Right lobe of liver (tissue), 4 donors: Measurements from ENCODE around the gene PCDHGB6.

Experiments used
- CTCF ChIP-seq, 4 donors: fragments of 200-600 bp in 3 of 4; fragments of 450-650 bp in 1 of 4; IDR thresholded peaks; one replicate each; pipeline versions ENCODE4 v1.5.1 to v1.8.0; 2016 to 2022; ENCODE audit warnings: antibody characterized with exemption in 4 of 4, mild to moderate bottlenecking in 2 of 4
- POLR2A ChIP-seq: fragments of 450-650 bp; IDR thresholded peaks from one replicate; pipeline ENCODE4 v1.6.1; 2017; ENCODE audit warnings: antibody characterized with exemption, mild to moderate bottlenecking
- donor health status: DM: no; HTN: no; CAD: no.
- donor health status: DM: no; HTN: no; CAD: no.
- donor health status: DM: no; HTN: yes; CAD: no.

GRCh38 chr5:141421489-141421855 is 13.7 kb downstream of the PCDHGB6 start:
- no peak for TF ChIP-seq CTCF (IDR thresholded peaks at IDR 0.05)
- no peak for TF ChIP-seq POLR2A
